ENCODE data around the gene NAA80. TPM values are rescaled to one million over a fixed set of nuclear protein-coding genes. Genes with fewer than 3 reads are reported as not detected.

Gene NAA80
- total RNA-seq, 3 donors from 2014 or later (not counting 1 experiment from before 2014, with no cell fraction given) = 22.2 to 30.3 (median 29.6) TPM

GRCh38 chr3:50304601-50305000 is 5.4 kb upstream of the NAA80 start:
- TF ChIP-seq CTCF (IDR thresholded peaks at IDR 0.05) = no peak
- H3K27ac Mint-ChIP-seq = no peak overlapping the region
- no peaks in the 10 kb centered on the region for H3K9me3 Mint-ChIP-seq
- intact Hi-C loops (cut with micrococcal nuclease) = no loop called here
- Histone ChIP-seq H3K4me1 (ENCODE audit: control insufficient read depth, insufficient read depth, low read length) (peaks cover 11% of the 10 kb centered on the region), H3K36me3 (ENCODE audit: control insufficient read depth, insufficient read depth, low read length) (no peaks in the 10 kb centered on the region), H3K27me3 (ENCODE audit: control insufficient read depth, insufficient read depth, low read length) (no peaks in the 10 kb centered on the region), H3K9me3 (ENCODE audit: control insufficient read depth, insufficient read depth, low read length) (no peaks in the 10 kb centered on the region), H3K4me3 (ENCODE audit: low read length) (no peak overlapping the region), H3K27ac (ENCODE audit: low read length) (no peak overlapping the region)
- H3K36me3 Mint-ChIP-seq = no peaks in the 10 kb centered on the region
- H3K4me1 Mint-ChIP-seq = peaks cover 10 to 15% of the 10 kb centered on the region in 2 donors
- H3K4me3 Mint-ChIP-seq = no peak overlapping the region
- DNase-seq (no peak), ATAC-seq (no peak)
- no peaks in the 10 kb centered on the region for H3K27me3 Mint-ChIP-seq (ENCODE audit: low read depth in 2 of 2)

GRCh38 chr3:50303013-50303815 is 4.0 kb upstream of the NAA80 start, which contains the start of gene HYAL1:
HYAL1 (minus strand) TSS chr3:50303574; CDS start chr3:50302956, 618 bp downstream.
- Histone ChIP-seq H3K9me3 (ENCODE audit: control insufficient read depth, insufficient read depth, low read length) (no peaks in the 10 kb centered on the region), H3K27me3 (ENCODE audit: control insufficient read depth, insufficient read depth, low read length) (no peaks in the 10 kb centered on the region), H3K4me3 (ENCODE audit: low read length) (no peak within 1 kb of the TSS), H3K27ac (ENCODE audit: low read length) (no peak within 1 kb of the TSS), H3K4me1 (ENCODE audit: control insufficient read depth, insufficient read depth, low read length) (peaks cover 22% of the 10 kb centered on the region), H3K36me3 (ENCODE audit: control insufficient read depth, insufficient read depth, low read length) (no peaks in the 10 kb centered on the region)
- Mint-ChIP-seq H3K4me1 (peaks cover 18 to 29% of the 10 kb centered on the region in 2 donors), H3K36me3 (no peaks in the 10 kb centered on the region), H3K27me3 (ENCODE audit: low read depth in 2 of 2) (no peaks in the 10 kb centered on the region), H3K9me3 (no peaks in the 10 kb centered on the region), H3K4me3 (no peak within 1 kb of the TSS), H3K27ac (no peak within 1 kb of the TSS)
- intact Hi-C loops (cut with micrococcal nuclease) = no loop called here
- 88% methylated on average over 14 of the region's 14 CpGs for WGBS (ENCODE audit: insufficient coverage)
- ATAC-seq (no peak), DNase-seq (no peak)
- TF ChIP-seq CTCF (IDR thresholded peaks at IDR 0.05) = no peak

- Mint-ChIP-seq H3K36me3 (no peaks in the 10 kb centered on the region), H3K9me3 (no peaks in the 10 kb centered on the region), H3K27me3 (ENCODE audit: low read depth in 2 of 2) (no peaks in the 10 kb centered on the region), H3K4me3 (no peak overlapping the region), H3K27ac (no peak overlapping the region), H3K4me1 (peaks cover 18 to 33% of the 10 kb centered on the region in 2 donors)
- Histone ChIP-seq H3K4me3 (ENCODE audit: low read length) (no peak overlapping the region), H3K36me3 (ENCODE audit: control insufficient read depth, insufficient read depth, low read length) (no peaks in the 10 kb centered on the region), H3K27ac (ENCODE audit: low read length) (no peak overlapping the region), H3K9me3 (ENCODE audit: control insufficient read depth, insufficient read depth, low read length) (no peaks in the 10 kb centered on the region), H3K4me1 (ENCODE audit: control insufficient read depth, insufficient read depth, low read length) (peaks cover 27% of the 10 kb centered on the region), H3K27me3 (ENCODE audit: control insufficient read depth, insufficient read depth, low read length) (no peaks in the 10 kb centered on the region)
- ATAC-seq = no peak
- TF ChIP-seq CTCF (IDR thresholded peaks at IDR 0.05) = no peak
- WGBS (ENCODE audit: insufficient coverage) = 95% methylated on average over 32 of the region's 32 CpGs
- intact Hi-C loops (cut with micrococcal nuclease) = no loop called here
- DNase-seq = no peak
Observed at GRCh38 chr3:50302095-50303012, 3.1 kb upstream of the NAA80 start.

Data from natural killer cell (primary cell).